Measurements from ENCODE around the gene DYNC1I1.

DNA sequence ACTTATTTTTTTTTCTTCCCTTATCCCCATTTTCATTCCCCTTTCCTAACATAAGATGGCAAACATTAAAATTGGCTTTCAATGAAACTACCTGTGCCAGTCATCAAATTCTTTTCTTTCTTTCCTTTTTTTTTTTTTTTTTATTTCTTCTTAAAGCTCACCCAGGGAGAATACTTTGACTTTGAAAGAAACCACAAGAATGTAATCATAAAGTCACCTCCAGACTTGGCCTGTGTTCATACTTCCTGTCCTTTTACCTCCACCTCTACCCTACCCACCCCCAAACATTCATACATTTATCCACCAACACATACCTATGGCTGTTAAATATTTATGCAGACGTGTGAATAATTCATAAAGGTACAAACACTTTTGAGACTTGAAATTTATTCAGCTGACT is 295.0 kb downstream of the DYNC1I1 start:
- TF ChIP-seq, protein P1, sequence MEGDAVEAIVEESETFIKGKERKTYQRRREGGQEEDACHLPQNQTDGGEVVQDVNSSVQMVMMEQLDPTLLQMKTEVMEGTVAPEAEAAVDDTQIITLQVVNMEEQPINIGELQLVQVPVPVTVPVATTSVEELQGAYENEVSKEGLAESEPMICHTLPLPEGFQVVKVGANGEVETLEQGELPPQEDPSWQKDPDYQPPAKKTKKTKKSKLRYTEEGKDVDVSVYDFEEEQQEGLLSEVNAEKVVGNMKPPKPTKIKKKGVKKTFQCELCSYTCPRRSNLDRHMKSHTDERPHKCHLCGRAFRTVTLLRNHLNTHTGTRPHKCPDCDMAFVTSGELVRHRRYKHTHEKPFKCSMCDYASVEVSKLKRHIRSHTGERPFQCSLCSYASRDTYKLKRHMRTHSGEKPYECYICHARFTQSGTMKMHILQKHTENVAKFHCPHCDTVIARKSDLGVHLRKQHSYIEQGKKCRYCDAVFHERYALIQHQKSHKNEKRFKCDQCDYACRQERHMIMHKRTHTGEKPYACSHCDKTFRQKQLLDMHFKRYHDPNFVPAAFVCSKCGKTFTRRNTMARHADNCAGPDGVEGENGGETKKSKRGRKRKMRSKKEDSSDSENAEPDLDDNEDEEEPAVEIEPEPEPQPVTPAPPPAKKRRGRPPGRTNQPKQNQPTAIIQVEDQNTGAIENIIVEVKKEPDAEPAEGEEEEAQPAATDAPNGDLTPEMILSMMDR (conservative IDR thresholded peaks at IDR 0.05; ENCODE audit: low read depth in 2 of 2), result no peak
- no peak for TF ChIP-seq EZH2phosphoT487 (IDR thresholded peaks at IDR 0.05; ENCODE audit: unreplicated experiment)
- no peak for TF ChIP-seq POLR2AphosphoS5 (IDR thresholded peaks at IDR 0.05; ENCODE audit: low read depth)
- TF ChIP-seq ZNF331 (CRISPR knock-in tag; IDR thresholded peaks at IDR 0.05; ENCODE audit: low read depth), result no peak
- no peak for TF ChIP-seq CREB1 (CRISPR knock-in tag; IDR thresholded peaks at IDR 0.05; ENCODE audit: low read depth)
- TF ChIP-seq EZH2 (IDR thresholded peaks at IDR 0.05; ENCODE audit: low read depth, unreplicated experiment), result no peak
- TF ChIP-seq ZNF114 (CRISPR knock-in tag; IDR thresholded peaks at IDR 0.05), result no peak
- TF ChIP-seq, protein P2, sequence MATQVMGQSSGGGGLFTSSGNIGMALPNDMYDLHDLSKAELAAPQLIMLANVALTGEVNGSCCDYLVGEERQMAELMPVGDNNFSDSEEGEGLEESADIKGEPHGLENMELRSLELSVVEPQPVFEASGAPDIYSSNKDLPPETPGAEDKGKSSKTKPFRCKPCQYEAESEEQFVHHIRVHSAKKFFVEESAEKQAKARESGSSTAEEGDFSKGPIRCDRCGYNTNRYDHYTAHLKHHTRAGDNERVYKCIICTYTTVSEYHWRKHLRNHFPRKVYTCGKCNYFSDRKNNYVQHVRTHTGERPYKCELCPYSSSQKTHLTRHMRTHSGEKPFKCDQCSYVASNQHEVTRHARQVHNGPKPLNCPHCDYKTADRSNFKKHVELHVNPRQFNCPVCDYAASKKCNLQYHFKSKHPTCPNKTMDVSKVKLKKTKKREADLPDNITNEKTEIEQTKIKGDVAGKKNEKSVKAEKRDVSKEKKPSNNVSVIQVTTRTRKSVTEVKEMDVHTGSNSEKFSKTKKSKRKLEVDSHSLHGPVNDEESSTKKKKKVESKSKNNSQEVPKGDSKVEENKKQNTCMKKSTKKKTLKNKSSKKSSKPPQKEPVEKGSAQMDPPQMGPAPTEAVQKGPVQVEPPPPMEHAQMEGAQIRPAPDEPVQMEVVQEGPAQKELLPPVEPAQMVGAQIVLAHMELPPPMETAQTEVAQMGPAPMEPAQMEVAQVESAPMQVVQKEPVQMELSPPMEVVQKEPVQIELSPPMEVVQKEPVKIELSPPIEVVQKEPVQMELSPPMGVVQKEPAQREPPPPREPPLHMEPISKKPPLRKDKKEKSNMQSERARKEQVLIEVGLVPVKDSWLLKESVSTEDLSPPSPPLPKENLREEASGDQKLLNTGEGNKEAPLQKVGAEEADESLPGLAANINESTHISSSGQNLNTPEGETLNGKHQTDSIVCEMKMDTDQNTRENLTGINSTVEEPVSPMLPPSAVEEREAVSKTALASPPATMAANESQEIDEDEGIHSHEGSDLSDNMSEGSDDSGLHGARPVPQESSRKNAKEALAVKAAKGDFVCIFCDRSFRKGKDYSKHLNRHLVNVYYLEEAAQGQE (IDR thresholded peaks at IDR 0.05; ENCODE audit: unreplicated experiment), result no peak
- no peak for TF ChIP-seq NANOG (IDR thresholded peaks at IDR 0.05; ENCODE audit: borderline replicate concordance)
- TF ChIP-seq JUNB (IDR thresholded peaks at IDR 0.05; ENCODE audit: unreplicated experiment), result no peak
- TF ChIP-seq, protein P3, sequence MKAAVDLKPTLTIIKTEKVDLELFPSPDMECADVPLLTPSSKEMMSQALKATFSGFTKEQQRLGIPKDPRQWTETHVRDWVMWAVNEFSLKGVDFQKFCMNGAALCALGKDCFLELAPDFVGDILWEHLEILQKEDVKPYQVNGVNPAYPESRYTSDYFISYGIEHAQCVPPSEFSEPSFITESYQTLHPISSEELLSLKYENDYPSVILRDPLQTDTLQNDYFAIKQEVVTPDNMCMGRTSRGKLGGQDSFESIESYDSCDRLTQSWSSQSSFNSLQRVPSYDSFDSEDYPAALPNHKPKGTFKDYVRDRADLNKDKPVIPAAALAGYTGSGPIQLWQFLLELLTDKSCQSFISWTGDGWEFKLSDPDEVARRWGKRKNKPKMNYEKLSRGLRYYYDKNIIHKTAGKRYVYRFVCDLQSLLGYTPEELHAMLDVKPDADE (IDR thresholded peaks at IDR 0.05), result no peak
- TF ChIP-seq STAT1 (IDR thresholded peaks at IDR 0.05; ENCODE audit: unreplicated experiment), result no peak

Measured in GM23338 (cell line).